ENCODE measurements around the gene CENPX.

CENPX gene

GRCh38 chr17:81976332-81977210 is 46.1 kb downstream of the CENPX start:
- TF ChIP-seq JUND (IDR thresholded peaks at IDR 0.05; ENCODE audit: low read depth), result no peak
- in situ Hi-C loops (cut with HindIII; ENCODE audit: low pct_unique_long_range_greater_than_20kb, low sequenced_read_pairs), result no loop called here
- DNase-seq (ENCODE audit: low read depth in 1 of 2, low spot score in 1 of 2), result peak in 1 of 2 experiments; percentile 53

GRCh38 chr17:81973432-81973831 is 49.2 kb downstream of the CENPX start:
- DNase-seq (ENCODE audit: low read depth in 1 of 2, low spot score in 1 of 2), result no peak
- in situ Hi-C loops (cut with HindIII; ENCODE audit: low pct_unique_long_range_greater_than_20kb, low sequenced_read_pairs), result no loop called here

GRCh38 chr17:81968850-81969812 is 53.5 kb downstream of the CENPX start:
- no peak for TF ChIP-seq JUND (IDR thresholded peaks at IDR 0.05; ENCODE audit: low read depth)

More at GRCh38 chr17:81973432-81973831, 49.2 kb downstream of the CENPX start:
- no peak for TF ChIP-seq JUND (IDR thresholded peaks at IDR 0.05; ENCODE audit: low read depth)

More at GRCh38 chr17:81968850-81969812, 53.5 kb downstream of the CENPX start:
- no peak for DNase-seq (ENCODE audit: low read depth in 1 of 2, low spot score in 1 of 2)
- in situ Hi-C loops (cut with HindIII; ENCODE audit: low pct_unique_long_range_greater_than_20kb, low sequenced_read_pairs), result no loop called here
